Adrenal gland (tissue), 5 donors: ENCODE results near the gene SURF2.

ENCODE experiments used
- CTCF ChIP-seq, 6 experiments: fragments of 450-650 bp in 4 of 6; fragments of 200-600 bp in 2 of 6; sonication (generic) in 1 of 6; IDR thresholded peaks; 1 replicate in 5 of 6; 2 replicates in 1 of 6; pipeline versions ENCODE4 v1.5.1 to v1.8.0; 2016 to 2021; ENCODE audit warnings: antibody characterized with exemption in 6 of 6, mild to moderate bottlenecking in 2 of 6, moderate library complexity in 1 of 6
- POLR2A ChIP-seq, 2 donors: fragments of 450-650 bp; IDR thresholded peaks; one replicate each; pipeline ENCODE4 v1.6.1; 2017; ENCODE audit warnings: antibody characterized with exemption in 2 of 2, mild to moderate bottlenecking in 2 of 2, moderate library complexity in 1 of 2
- donor health status: DM: no; HTN: no; CAD: no.

GRCh38 chr9:133349965-133350616, 6.3 kb upstream of the SURF2 start:
- TF ChIP-seq CTCF (IDR thresholded peaks at IDR 0.05) (no peak), POLR2A (IDR thresholded peaks at IDR 0.05) (no peak)
